ENCODE results near the gene ELOVL7. TPM values are rescaled to one million over a fixed set of nuclear protein-coding genes. Genes with fewer than 3 reads are reported as not detected.

The ELOVL7 gene
- total RNA-seq, 2 experiments from 2014 or later: 0.18 TPM; not detected in 1

DNA sequence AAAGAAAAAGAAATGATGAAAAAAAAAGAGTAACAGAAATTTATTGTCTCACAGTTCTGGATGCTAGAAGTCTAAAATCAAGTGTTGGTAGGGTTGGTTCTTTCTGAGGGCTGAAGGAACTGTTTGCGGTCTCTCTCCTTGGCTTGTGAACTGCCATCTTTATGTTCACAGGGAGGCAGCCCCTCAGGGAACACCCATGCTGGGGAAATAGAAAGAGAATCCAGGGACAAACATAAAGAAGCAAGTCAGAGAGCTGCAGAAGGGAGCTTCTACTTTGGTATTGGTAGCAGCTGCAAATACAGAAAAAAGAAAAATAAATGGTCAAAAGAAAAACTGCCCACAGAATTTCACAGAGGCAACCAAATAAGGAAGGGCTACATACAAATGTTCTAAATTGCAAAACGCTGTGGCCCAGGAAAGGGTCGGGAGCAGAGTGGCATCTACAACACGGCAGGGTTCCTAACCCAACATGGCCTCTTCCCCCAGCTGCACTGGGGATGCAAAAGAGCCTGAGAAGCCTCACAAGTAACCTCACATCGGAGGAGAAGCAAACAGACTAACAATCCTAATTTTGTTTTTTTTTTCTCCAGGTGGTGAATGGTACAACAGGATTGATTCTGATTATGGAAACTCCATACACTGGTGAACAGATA, 37.4 kb downstream of the ELOVL7 start:
- DNase-seq (no peak), ATAC-seq (no peak)
- no peaks in the 10 kb centered on the region for H3K36me3 Mint-ChIP-seq (ENCODE audit: low read depth)
- TF ChIP-seq, protein P1, sequence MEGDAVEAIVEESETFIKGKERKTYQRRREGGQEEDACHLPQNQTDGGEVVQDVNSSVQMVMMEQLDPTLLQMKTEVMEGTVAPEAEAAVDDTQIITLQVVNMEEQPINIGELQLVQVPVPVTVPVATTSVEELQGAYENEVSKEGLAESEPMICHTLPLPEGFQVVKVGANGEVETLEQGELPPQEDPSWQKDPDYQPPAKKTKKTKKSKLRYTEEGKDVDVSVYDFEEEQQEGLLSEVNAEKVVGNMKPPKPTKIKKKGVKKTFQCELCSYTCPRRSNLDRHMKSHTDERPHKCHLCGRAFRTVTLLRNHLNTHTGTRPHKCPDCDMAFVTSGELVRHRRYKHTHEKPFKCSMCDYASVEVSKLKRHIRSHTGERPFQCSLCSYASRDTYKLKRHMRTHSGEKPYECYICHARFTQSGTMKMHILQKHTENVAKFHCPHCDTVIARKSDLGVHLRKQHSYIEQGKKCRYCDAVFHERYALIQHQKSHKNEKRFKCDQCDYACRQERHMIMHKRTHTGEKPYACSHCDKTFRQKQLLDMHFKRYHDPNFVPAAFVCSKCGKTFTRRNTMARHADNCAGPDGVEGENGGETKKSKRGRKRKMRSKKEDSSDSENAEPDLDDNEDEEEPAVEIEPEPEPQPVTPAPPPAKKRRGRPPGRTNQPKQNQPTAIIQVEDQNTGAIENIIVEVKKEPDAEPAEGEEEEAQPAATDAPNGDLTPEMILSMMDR (IDR thresholded peaks at IDR 0.05): no peak
- H3K27ac Mint-ChIP-seq: no peak overlapping the region
- peaks cover 4% of the 10 kb centered on the region for H3K27me3 Mint-ChIP-seq
- H3K9me3 Mint-ChIP-seq: no peaks in the 10 kb centered on the region
- POLR2A ChIA-PET: no interaction called here
- no peak overlapping the region for H3K4me3 Mint-ChIP-seq
- CTCF ChIA-PET: no interaction called here
- no peaks in the 10 kb centered on the region for H3K4me1 Mint-ChIP-seq (ENCODE audit: low read depth)
- intact Hi-C loops (cut with micrococcal nuclease): no loop called here

- Mint-ChIP-seq H3K4me1 (ENCODE audit: low read depth) (no peaks in the 10 kb centered on the region), H3K27ac (no peak overlapping the region), H3K4me3 (no peak overlapping the region), H3K27me3 (peaks cover 4% of the 10 kb centered on the region), H3K36me3 (ENCODE audit: low read depth) (no peaks in the 10 kb centered on the region), H3K9me3 (no peaks in the 10 kb centered on the region)
- CTCF ChIA-PET: no interaction called here
- no peak for ATAC-seq
- POLR2A ChIA-PET: no interaction called here
- no peak for DNase-seq
- TF ChIP-seq, protein P1 (IDR thresholded peaks at IDR 0.05): no peak
- intact Hi-C loops (cut with micrococcal nuclease): no loop called here
Measured at GRCh38 chr5:60805463-60805862, 38.6 kb downstream of the ELOVL7 start.

DNA sequence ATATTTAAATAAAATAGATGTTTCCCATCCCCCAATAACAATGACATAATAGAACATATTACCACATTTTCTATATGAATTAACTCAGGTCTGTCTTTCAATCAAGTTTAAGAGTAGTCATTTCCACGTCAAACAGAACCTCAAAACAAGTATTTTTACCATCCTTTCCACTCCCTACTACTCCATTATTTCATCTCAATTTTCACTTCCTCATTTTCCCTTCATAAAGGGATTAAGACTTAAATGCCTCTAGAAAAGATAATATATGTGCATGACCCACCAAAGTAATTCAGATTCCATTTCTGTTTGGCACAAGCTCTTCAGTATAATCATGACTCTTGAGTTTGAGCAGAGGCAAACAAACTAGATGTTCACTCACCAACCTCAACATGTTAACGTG, 40.4 kb downstream of the ELOVL7 start:
- intact Hi-C loops (cut with micrococcal nuclease): no loop called here
- ATAC-seq (no peak), DNase-seq (no peak)
- POLR2A ChIA-PET: no interaction called here
- H3K9me3 Mint-ChIP-seq: no peaks in the 10 kb centered on the region
- peaks cover 4% of the 10 kb centered on the region for H3K27me3 Mint-ChIP-seq
- CTCF ChIA-PET: no interaction called here
- no peaks in the 10 kb centered on the region for H3K4me1 Mint-ChIP-seq (ENCODE audit: low read depth)
- H3K36me3 Mint-ChIP-seq (ENCODE audit: low read depth): no peaks in the 10 kb centered on the region
- H3K4me3 Mint-ChIP-seq: no peak overlapping the region
- TF ChIP-seq, protein P1 (IDR thresholded peaks at IDR 0.05): no peak
- no peak overlapping the region for H3K27ac Mint-ChIP-seq

DNA sequence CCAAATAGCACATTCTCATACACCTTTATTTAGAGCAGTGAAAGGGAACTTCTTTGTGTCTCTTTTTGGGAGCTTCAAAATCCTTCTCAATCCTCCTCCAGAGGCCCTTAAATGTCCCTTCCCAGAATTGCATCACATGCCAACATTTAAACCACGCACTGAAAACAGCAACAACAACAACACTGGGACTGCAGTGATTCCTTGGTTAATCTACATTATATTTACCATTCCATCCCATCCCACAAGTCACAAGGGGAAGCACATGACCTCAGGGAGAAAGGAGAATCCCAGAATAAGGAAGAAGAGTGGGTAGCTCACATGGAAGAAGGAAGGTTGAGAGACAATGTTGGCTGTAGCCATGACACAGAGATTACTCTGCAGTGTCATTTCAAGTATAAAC, 41.1 kb downstream of the ELOVL7 start:
- ATAC-seq (no peak), DNase-seq (no peak)
- no peaks in the 10 kb centered on the region for H3K9me3 Mint-ChIP-seq
- TF ChIP-seq, protein P1 (IDR thresholded peaks at IDR 0.05): no peak
- no peaks in the 10 kb centered on the region for H3K36me3 Mint-ChIP-seq (ENCODE audit: low read depth)
- H3K27ac Mint-ChIP-seq: no peak overlapping the region
- ChIA-PET POLR2A (no interaction called here), CTCF (no interaction called here)
- no peaks in the 10 kb centered on the region for H3K4me1 Mint-ChIP-seq (ENCODE audit: low read depth)
- intact Hi-C loops (cut with micrococcal nuclease): no loop called here
- no peak overlapping the region for H3K4me3 Mint-ChIP-seq
- peaks cover 4% of the 10 kb centered on the region for H3K27me3 Mint-ChIP-seq

DNA sequence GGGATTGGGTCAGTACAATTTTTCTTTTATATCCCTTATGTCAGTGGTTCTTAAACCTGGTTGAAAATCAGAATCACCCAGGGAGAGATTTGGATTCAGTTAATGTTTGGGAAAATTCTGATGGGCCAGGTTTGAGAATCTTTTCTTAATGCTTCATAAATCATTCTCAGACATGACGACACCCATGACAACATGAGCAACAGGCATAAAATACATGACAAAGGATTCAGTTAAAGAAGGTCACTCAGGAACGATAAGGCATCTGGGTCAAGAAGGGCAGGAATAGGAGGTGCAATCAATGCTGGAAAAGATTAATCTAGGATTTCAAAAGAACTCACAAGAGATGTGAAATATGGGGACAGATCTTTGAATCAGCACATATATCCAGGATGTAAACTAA, 41.8 kb downstream of the ELOVL7 start:
- Mint-ChIP-seq H3K36me3 (ENCODE audit: low read depth) (no peaks in the 10 kb centered on the region), H3K27me3 (peaks cover 1% of the 10 kb centered on the region), H3K4me1 (ENCODE audit: low read depth) (no peaks in the 10 kb centered on the region), H3K4me3 (no peak overlapping the region), H3K27ac (no peak overlapping the region), H3K9me3 (no peaks in the 10 kb centered on the region)
- POLR2A ChIA-PET: no interaction called here
- DNase-seq: no peak
- ATAC-seq: no peak
- intact Hi-C loops (cut with micrococcal nuclease): no loop called here
- CTCF ChIA-PET: no interaction called here
- TF ChIP-seq, protein P1 (IDR thresholded peaks at IDR 0.05): no peak

All from activated CD8-positive, alpha-beta T cell treated with anti-CD3 and anti-CD28 coated beads for 36 hours (primary cell).